Activated CD8-positive, alpha-beta memory T cell treated with anti-CD3 and anti-CD28 coated beads for 36 hours (primary cell): ENCODE data around the gene LYPD8. TPM values are rescaled to one million over a fixed set of nuclear protein-coding genes. Genes with fewer than 3 reads are reported as not detected.
"Not testable (repeated sequence)": the region's sequence is repeated elsewhere in the genome, so short reads cannot be mapped to it uniquely, and the experiment has no call there.

Source experiments
- CTCF ChIA-PET: fragments of 350-600 bp; sonication (Branson Sonifier 250); formaldehyde crosslinking; loops from one replicate; lab custom pipeline; 2021; ENCODE audit warnings: antibody characterized with exemption; lab: Charles Lee
- POLR2A ChIA-PET: fragments of 350-600 bp; sonication (Branson Sonifier 250); formaldehyde crosslinking; loops from one replicate; lab custom pipeline; 2021; ENCODE audit warnings: antibody characterized with exemption; lab: Charles Lee
- total RNA-seq, 2 experiments: library from RNA; stranded (reverse); gene quantifications; one replicate each; pipeline ENCODE4 v1.2.3, GENCODE V29; 2021

Gene LYPD8, protein sequence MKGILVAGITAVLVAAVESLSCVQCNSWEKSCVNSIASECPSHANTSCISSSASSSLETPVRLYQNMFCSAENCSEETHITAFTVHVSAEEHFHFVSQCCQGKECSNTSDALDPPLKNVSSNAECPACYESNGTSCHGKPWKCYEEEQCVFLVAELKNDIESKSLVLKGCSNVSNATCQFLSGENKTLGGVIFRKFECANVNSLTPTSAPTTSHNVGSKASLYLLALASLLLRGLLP
- not detected for total RNA-seq

DNA sequence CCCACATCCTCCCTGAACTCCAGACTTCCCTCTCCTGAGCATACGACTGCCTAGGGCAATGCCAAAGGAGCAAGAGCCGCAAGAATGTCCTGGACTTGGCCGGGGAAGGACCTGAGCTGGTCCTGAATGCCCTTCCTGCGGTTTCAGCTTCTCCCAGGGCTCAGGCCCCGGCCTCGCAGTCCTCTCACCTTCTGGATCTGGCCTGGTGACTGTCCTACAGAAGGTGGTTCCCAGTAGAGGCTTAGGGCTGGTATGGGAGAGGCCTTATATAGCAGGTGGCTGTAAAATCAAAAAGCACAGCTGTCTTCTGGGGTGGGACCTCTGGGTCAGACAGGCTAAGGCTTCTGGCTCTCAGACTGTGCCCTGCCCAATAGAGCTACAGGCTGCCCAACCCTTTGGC is at the start of gene LYPD8:
TSS of gene LYPD8 (minus strand) at position 243 of the 400 bp plus-strand sequence. CDS start 4,678 bp downstream, outside the sequence.
- CTCF ChIA-PET, result no interaction called here
- POLR2A ChIA-PET, result no interaction called here

DNA sequence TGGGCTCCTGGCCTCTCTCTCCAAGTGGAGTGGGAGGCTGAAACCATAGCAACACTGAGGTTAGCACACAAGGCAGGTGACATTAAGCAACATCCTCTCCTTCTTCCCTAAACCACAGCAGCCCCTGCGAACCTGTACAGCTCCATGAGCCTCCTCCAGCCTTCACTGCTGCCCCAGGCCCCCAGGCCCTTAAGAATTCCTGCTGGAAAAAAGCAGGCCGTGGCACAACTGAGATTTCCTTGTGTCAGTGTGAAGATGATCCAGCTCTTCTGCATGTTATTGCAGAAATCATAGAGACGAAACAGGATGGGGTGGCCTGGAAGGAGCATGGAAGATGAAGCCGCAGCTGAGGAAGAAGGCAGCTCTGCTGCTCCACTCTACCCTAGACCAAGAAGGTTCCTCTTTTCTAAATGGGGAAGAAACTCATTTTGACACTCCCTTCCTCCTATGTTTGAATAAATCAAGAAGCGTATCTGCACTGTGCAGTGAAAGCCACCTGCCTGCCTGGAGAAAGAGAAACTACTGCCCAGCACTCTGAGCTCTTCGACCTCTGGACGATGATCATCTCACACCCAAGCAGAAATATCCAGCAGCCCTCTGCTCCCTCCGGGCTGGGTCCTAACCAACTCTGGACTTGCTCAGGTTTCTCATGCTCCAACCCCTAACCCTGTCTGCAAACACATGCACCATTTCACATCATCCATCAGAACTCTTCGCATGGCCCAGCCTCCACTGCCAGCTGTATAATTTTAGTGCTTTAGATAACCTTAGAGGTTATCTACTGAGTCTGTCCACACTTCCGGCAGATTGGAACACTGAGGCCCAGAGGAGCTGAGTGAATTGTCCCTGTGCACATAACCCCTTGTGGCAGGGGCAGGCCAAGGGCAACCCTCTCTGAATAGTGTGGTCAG is 49.5 kb upstream of the LYPD8 start:
- CTCF ChIA-PET, result interaction anchor here (0.8 to 1.7 kb wide), 2 partner anchors 14 to 393 kb away, joined by 3 to 4 read pairs; no protein-coding TSS in a partner anchor
- POLR2A ChIA-PET, result no interaction called here

DNA sequence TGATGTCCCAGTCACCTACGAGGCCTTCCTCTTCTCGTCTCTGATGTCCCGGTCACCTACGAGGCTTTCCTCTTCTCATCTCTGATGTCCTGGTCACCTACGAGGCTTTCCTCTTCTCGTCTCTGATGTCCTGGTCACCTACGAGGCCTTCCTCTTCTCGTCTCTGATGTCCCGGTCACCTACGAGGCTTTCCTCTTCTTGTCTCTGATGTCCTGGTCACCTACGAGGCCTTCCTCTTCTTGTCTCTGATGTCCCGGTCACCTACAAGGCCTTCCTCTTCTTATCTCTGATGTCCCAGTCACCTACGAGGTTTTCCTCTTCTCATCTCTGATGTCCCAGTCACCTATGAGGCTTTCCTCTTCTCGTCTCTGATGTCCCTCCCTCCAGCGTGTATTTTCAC is 47.9 kb upstream of the LYPD8 start:
- POLR2A ChIA-PET, CTCF ChIA-PET: not testable (repeated sequence)

DNA sequence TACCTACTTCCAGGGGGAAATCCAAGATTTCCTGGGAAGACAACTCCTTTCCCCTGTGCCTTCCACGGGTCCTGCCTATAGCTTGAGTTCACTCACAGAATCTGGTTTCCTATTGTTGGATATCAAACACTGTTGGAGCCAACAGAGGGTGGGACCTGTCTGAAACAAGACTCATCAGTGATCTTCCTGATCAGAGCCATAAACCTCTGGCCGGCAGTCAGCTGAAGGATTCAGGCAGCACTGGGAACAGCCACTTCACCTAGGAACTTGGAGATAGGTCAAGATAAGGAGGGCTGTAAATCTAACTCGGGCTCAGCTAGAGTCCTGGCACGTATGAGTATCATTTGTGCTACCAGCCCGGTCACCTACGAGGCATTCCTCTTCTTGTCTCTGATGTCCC is 46.9 kb upstream of the LYPD8 start:
- ChIA-PET CTCF (no interaction called here), POLR2A (no interaction called here)

DNA sequence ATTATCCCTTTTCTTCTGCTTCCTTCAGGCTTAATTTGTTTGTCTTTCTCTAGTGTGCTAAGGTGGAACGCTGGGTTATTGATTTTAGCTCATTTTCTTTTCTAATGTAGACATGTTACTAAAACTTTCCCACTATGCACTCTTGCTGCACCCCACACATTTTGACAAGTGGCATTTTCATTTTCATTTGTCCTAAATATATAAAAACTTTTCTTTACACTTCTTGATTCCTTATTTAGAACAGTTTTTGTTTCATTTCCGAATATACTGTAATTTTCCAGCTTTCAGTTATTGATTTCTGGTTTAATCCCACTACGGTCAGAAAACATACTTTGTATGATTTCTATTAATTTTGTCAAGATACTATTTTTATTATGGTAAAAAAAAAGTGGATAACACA is 44.9 kb upstream of the LYPD8 start:
- POLR2A ChIA-PET, result no interaction called here
- CTCF ChIA-PET, result no interaction called here

DNA sequence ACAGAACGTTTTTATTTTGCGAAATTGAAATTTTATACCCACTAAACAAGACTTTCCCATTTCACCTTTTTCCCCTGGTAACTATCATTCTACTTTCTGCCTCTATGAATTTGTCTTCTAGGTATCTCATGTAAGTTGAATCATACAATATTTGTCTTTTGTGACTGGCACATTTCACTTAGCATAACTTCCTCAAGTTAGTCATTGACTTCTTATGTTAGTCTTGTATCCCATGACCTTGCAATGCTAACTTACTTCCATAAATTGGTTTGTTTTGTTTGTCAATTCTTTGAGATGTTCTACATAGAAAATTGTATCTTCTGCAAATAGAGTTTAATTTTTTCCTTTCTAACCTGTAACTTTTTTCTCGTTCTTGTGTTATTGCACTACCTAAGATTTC is 43.2 kb upstream of the LYPD8 start:
- ChIA-PET POLR2A (no interaction called here), CTCF (no interaction called here)

DNA sequence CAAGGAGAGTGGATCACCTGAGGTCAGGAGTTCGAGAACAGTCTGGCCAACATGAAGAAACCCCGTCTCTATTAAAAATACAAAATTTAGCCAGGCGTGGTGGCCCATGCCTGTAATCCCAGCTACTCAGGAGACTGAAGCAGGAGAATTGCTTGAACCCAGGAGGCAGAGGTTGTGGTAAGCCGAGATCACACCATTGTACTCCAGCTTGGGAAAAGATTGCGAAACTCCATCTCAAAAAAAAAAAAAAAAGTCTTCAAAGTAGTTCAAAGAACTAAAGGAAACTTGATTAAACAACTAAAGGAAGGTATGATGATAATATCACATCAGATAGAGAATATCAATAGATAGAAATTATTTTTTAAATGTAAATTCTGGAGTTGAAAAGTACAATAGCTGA is 39.1 kb upstream of the LYPD8 start:
- POLR2A ChIA-PET, CTCF ChIA-PET: not testable (repeated sequence)

DNA sequence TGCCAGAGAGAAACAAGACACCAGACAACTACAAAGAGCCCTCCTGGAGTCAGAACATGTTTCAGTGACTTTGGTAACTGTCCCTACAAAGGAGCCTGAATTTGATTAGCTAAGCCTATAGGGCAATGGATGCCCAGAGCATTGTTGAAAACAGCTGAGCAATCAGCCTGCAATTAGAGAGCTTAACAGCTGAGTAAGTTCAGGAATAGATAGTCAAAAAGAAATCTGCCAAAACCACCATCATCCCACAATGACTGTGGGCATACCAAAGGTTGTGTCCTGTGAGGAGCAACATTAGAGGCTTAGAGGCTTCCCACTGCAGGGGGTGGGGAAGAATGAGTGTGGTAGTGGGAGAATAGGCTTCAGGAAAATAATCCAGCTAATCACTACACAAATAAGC is 38.0 kb upstream of the LYPD8 start:
- POLR2A ChIA-PET, result no interaction called here
- CTCF ChIA-PET, result interaction anchor here (0.7 kb wide), 1 partner anchor 13 kb away, joined by 3 read pairs; no protein-coding TSS in a partner anchor

DNA sequence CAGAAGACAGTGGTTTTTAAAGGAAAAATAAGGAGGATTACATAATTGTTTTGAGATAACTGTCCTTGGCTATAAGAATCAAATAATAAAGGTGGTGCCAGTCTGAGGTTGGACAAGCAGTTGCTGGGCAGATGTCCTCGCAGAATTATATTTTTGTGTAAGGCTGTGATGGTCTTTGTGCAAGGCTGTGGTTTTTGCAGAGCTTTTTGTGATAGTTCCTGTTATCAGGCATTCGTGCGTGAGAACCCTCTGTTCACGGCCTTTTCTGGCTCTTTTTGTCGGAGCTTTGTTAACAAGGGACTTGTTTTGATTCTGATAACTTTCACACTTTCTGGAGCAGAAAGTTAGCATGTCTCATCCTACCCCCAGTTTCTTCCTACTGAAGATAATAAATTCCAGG is 36.8 kb upstream of the LYPD8 start:
- CTCF ChIA-PET, result no interaction called here
- POLR2A ChIA-PET, result no interaction called here

DNA sequence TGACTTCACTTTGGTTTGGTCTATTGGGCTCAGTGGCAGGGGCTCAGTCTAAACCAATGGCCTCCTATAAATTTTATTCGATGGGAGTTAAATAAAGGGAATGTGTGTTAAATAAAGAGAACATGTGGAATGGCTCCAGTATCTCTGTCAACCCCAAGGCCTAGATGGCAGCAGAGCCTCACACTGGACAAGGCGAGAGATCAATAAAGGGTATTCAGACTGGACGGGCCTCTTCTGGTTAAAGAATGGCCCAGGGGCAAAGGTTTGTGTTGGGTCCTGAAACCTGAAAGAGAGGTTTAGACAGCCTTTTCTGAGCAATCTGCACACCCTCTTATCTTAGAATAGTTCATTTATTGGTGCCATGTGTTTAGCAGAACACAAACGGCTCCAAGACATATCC is 35.5 kb upstream of the LYPD8 start:
- ChIA-PET CTCF (interaction anchor here (1.1 kb wide), 1 partner anchor 15 kb away, joined by 4 read pairs; no protein-coding TSS in a partner anchor), POLR2A (no interaction called here)

DNA sequence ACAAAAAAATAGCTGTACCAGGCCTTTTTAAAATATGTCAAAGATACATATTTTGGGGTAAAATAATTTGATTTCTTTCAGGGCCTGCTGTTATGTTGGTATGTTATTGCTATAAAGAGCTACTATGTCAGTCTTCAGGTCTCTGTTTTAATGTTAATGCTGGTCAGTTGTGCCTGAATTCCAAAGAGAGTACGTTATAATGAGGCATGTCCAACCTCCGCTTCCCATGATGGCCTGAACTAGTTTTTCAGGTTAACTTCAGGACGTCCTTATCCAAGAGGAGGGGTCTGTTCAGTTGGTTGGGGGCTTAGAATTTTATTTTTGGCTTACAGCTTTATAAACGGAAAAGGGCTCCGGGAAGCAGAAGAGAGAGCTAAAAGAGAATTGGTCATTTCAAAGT is 34.9 kb upstream of the LYPD8 start:
- ChIA-PET POLR2A (no interaction called here), CTCF (interaction anchor here (1.1 kb wide), 1 partner anchor 16 kb away, joined by 4 read pairs; no protein-coding TSS in a partner anchor)

DNA sequence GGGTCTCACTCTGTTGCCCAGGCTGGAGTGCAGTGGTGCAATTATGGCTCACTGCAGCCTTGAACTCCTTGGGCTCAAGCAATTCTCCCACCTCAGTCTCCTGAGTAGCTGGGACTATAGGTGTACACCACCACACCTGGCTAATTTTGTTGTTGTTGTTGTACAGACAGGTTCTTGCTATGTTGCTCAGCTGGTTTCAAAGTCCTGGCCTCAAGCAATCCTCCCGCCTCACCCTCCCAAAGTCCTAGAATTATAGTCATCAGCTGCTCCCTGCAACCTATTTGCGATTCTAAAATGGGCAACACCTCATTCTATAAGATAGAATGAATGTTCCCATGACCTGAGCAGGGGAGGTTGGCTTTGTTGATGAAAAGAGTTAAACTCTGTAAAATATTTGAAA is 33.8 kb upstream of the LYPD8 start:
- CTCF ChIA-PET, POLR2A ChIA-PET: not testable (repeated sequence)

DNA sequence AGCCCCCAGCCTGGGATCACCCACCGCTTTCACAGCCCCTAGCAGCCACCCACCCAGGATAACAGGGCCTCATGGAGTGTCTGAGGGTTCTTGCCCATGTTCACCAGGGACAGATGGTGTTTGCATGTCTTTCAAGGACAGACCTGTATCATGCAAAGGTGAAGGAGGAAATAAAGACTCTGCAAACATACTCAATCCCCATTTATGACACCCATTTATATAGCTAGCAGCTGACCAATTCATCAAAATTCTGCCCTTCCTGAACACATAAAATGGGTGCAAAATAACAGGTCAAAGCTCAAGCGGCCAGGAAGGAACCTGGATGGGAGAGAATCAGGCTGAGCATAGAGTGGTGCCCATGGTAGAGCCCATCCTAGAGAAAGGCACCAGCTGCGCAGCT is 32.8 kb upstream of the LYPD8 start:
- CTCF ChIA-PET, result no interaction called here
- POLR2A ChIA-PET, result no interaction called here

DNA sequence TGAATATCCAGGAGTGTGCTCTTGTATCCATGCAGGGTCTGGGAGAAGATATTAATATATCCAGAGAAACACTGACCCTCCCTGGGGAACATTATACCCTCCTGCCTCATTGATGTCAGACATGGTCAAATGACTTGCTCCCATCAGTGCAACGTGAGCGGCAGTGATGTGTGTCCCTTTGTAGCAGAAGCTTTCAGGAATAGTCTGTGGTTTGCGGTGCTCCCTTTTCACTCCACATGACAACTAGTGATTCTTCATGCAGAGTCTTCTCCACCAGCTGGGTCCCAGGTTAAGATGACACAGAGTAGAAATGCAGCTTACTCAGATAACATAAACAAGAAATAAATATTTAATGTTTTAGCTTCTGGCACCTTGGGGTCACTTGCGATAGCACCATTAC is 31.9 kb upstream of the LYPD8 start:
- ChIA-PET POLR2A (no interaction called here), CTCF (no interaction called here)

DNA sequence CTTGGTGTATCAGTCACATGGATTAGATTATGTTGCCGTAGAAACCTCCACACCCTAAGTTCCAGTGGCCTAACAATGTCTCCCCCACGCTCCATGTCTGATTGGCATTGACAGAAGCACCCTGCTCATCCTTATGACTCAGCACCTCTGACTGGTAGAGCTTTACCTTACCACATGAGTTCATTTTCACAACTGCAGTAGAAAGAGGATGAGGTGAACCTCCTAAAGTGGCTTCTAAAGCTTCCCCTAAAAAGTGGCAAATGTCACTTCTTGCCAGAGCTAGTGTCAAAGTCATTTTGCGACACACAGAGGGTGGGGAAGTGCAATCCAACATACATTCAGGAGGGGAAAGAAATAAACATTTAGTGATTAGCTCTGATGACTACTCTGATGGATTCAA is 30.6 kb upstream of the LYPD8 start:
- ChIA-PET CTCF (no interaction called here), POLR2A (interaction anchor here (0.5 kb wide), 1 partner anchor 136 kb away, joined by 5 read pairs; no protein-coding TSS in a partner anchor)

DNA sequence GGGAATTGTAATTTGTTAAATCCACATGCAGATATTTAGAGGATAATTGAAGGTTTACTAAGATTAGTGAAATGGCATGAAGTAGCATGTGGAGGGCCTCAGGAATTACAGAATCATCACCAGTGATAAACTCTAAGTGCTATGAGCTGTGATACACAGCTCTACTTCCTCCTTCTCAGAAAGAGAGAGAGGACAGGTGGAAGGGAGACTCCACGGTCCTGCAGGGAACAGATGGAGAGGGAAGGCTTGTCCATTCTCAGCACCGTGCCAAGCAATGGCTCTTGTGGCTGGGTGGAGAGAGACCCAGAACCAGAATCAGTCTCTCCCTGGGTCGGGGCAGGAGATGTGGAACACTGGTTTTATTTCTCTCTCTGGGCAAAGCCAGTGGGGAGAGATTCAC is 27.8 kb upstream of the LYPD8 start:
- POLR2A ChIA-PET, result no interaction called here
- CTCF ChIA-PET, result no interaction called here

DNA sequence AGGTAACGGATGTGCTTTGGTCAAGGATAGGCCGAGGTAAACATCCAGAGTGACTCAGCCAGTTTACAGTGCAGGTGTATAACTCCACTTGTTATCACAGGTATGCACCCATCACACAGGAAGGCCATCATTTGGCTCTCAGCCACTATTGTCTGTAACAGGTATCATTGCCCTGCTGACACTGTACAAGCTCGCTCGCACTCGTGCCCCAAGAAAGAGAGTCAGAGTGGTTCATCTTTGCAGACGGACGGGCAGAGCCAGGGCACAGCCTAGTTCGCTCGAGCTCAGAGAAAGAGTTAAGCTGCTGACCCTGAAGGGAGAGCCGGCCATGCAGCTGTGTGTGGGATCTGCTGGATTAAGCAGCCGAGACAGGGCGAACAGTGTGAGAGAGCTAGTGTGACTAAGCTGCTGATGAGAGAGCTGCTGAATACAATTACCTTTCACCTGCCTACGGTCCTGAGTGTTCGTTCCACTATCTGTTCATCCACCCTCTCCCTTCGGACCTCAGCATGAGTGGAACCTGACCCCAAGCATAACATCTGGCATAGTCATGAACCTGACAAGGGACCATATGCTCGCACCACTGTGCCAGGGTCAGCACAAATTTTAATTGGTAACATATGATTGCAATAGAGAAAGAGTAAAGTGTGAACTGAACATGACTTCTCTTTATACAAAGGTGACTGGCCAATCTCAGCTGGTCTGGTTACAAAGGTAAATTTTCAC is 27.0 kb upstream of the LYPD8 start:
- ChIA-PET CTCF (no interaction called here), POLR2A (no interaction called here)

DNA sequence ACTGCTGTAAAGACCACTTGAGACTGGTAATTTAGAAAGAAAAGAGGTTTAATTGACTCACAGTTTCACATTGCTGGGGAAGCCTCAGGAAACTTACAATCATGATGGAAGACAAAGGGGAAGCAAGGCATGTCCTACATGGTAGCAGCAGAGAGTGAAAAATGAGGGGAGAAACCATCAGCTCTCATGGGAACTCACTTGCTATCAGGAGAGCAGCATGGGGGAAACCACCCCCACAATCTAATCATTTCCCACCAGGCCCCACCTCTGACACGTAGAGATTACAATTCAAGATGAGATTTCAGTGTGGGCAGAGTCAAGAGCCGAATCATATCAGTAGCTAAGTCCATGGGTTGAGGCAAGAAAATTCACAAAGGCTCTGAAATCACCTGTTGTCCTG is 23.8 kb upstream of the LYPD8 start:
- CTCF ChIA-PET, result no interaction called here
- POLR2A ChIA-PET, result no interaction called here

DNA sequence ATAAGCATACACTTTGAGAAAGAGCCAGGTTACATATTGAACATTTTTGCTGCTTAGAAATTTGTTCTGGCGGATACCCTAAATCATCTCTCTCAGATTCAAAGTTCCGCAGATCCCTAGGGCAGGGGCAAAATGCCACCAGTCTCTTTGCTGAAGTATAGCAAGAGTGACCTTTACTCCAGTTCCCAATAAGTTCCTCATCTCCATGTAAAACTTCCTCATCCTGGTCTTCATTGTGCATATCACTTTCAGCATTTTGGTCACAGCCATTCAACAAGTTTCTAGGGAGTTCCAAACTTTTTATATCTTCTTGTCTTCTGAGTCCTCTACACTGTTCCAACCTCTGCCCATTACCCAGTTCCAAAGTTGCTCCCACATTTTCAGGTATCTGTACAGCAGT is 23.3 kb upstream of the LYPD8 start:
- ChIA-PET POLR2A (no interaction called here), CTCF (no interaction called here)

DNA sequence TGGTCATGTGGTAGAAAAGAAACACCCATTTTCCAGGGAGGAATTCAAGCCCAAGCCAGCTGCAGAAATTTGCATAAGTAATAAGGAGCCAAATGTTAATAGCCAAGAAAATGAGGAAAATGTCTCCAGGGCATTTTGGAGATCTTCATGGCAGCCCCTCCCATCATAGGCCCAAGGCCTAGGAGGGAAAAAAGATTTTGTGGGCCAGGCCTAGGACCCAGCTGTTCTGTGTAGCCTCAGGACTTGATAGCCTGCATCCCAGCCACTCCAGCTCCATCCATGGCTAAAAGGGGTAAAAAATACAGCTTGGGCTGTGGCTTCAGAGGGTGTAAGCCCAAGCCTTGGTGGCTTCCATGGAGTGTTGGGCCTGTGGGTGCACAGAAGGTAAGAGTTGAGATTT is 21.4 kb upstream of the LYPD8 start:
- CTCF ChIA-PET, result no interaction called here
- POLR2A ChIA-PET, result no interaction called here
